Stimulated activated CD8-positive, alpha-beta memory T cell treated with anti-CD3 and anti-CD28 coated beads, Interleukin-12 subunit alpha, Interleukin-12 subunit beta, amount 100 ng/mL, for 24 hours (primary cell): ENCODE data around the gene ARID3B.
"Not testable (repeated sequence)": the region's sequence is repeated elsewhere in the genome, so short reads cannot be mapped to it uniquely, and the experiment has no call there.

Experiments used
- DNase-seq: peaks from one replicate; pipeline ENCODE4 v3.0.0-alpha.2; 2020; ENCODE audit errors: extremely low read depth

ARID3B gene

GRCh38 chr15:74568594-74568993 is 27.6 kb downstream of the ARID3B start:
- DNase-seq: no peak

GRCh38 chr15:74569731-74570070 is 28.7 kb downstream of the ARID3B start:
- DNase-seq: no peak

- no peak for DNase-seq
Observed at GRCh38 chr15:74571191-74571590, 30.2 kb downstream of the ARID3B start.

GRCh38 chr15:74573987-74574386 is 33.0 kb downstream of the ARID3B start:
- DNase-seq: no peak

GRCh38 chr15:74578496-74578994 is 37.5 kb downstream of the ARID3B start:
- no peak for DNase-seq

GRCh38 chr15:74579001-74579400 is 38.0 kb downstream of the ARID3B start:
- DNase-seq: no peak

GRCh38 chr15:74580538-74581350 is 39.7 kb downstream of the ARID3B start:
- DNase-seq: no peak

- DNase-seq: no peak
Observed at GRCh38 chr15:74584204-74584603, 43.2 kb downstream of the ARID3B start.

- no peak for DNase-seq
Observed at GRCh38 chr15:74584779-74585178, 43.8 kb downstream of the ARID3B start.

GRCh38 chr15:74585191-74585590 is 44.2 kb downstream of the ARID3B start:
- no peak for DNase-seq

- no peak for DNase-seq
Observed at GRCh38 chr15:74585857-74586256, 44.8 kb downstream of the ARID3B start.

GRCh38 chr15:74589826-74590225 is 48.8 kb downstream of the ARID3B start:
- no peak for DNase-seq

GRCh38 chr15:74592222-74592621 is 51.2 kb downstream of the ARID3B start:
- no peak for DNase-seq

- no peak for DNase-seq
Observed at GRCh38 chr15:74593122-74593521, 52.1 kb downstream of the ARID3B start.

- no peak for DNase-seq
Observed at GRCh38 chr15:74594455-74594854, 53.4 kb downstream of the ARID3B start.

GRCh38 chr15:74595271-74595670 is 54.3 kb downstream of the ARID3B start:
- DNase-seq: no peak

GRCh38 chr15:74596736-74597135 is 55.7 kb downstream of the ARID3B start:
- not testable (repeated sequence) for DNase-seq

- DNase-seq: not testable (repeated sequence)
Observed at GRCh38 chr15:74597146-74597705, 56.2 kb downstream of the ARID3B start.

- DNase-seq: peak; percentile 71
Observed at GRCh38 chr15:74598126-74598842, 57.3 kb downstream of the ARID3B start.

GRCh38 chr15:74599156-74599555 is 58.1 kb downstream of the ARID3B start:
- no peak for DNase-seq

GRCh38 chr15:74603026-74603788 is 62.2 kb downstream of the ARID3B start:
- DNase-seq: no peak
